Prostate gland (tissue), 2 donors: Measurements from ENCODE around the gene NTNG1.

Source experiments
- POLR2A ChIP-seq: fragments of 450-650 bp; IDR thresholded peaks from one replicate; pipeline ENCODE4 v1.6.1; 2016; ENCODE audit warnings: antibody characterized with exemption, mild to moderate bottlenecking
- TF ChIP-seq, protein P1 (sequence below), 4 experiments: fragments of 200-600 bp in 2 of 4; fragments of 450-650 bp in 2 of 4; sonication (generic) in 2 of 4; IDR thresholded peaks; 1 replicate in 3 of 4; 2 replicates in 1 of 4; pipeline ENCODE4 v1.5.1; 2016 to 2019; ENCODE audit warnings: antibody characterized with exemption in 4 of 4, mild to moderate bottlenecking in 2 of 4, moderate library complexity in 2 of 4

DNA sequence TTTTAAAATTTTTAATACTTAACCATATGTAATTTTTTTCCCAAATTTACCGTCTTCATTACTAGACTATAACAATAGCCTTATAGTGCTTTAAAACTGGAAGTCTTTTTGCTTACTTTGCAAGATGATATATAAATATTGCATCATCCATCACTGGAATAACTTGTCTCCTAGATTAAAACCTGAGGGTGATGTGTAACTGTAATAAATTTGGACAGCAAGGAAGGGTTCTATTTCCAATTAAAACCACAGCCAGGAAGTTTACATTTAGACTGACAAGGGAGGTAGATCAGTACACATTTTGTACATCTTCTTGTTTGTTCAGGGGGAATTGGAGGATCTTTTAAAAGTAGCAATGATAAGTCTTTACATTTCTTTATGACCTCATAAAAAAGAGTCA lies 21.9 kb downstream of the NTNG1 start:
- TF ChIP-seq, protein P1, sequence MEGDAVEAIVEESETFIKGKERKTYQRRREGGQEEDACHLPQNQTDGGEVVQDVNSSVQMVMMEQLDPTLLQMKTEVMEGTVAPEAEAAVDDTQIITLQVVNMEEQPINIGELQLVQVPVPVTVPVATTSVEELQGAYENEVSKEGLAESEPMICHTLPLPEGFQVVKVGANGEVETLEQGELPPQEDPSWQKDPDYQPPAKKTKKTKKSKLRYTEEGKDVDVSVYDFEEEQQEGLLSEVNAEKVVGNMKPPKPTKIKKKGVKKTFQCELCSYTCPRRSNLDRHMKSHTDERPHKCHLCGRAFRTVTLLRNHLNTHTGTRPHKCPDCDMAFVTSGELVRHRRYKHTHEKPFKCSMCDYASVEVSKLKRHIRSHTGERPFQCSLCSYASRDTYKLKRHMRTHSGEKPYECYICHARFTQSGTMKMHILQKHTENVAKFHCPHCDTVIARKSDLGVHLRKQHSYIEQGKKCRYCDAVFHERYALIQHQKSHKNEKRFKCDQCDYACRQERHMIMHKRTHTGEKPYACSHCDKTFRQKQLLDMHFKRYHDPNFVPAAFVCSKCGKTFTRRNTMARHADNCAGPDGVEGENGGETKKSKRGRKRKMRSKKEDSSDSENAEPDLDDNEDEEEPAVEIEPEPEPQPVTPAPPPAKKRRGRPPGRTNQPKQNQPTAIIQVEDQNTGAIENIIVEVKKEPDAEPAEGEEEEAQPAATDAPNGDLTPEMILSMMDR (IDR thresholded peaks at IDR 0.05) = no peak
- TF ChIP-seq POLR2A = no peak
